Measurements from ENCODE around the gene NCAN.

Gene NCAN

DNA sequence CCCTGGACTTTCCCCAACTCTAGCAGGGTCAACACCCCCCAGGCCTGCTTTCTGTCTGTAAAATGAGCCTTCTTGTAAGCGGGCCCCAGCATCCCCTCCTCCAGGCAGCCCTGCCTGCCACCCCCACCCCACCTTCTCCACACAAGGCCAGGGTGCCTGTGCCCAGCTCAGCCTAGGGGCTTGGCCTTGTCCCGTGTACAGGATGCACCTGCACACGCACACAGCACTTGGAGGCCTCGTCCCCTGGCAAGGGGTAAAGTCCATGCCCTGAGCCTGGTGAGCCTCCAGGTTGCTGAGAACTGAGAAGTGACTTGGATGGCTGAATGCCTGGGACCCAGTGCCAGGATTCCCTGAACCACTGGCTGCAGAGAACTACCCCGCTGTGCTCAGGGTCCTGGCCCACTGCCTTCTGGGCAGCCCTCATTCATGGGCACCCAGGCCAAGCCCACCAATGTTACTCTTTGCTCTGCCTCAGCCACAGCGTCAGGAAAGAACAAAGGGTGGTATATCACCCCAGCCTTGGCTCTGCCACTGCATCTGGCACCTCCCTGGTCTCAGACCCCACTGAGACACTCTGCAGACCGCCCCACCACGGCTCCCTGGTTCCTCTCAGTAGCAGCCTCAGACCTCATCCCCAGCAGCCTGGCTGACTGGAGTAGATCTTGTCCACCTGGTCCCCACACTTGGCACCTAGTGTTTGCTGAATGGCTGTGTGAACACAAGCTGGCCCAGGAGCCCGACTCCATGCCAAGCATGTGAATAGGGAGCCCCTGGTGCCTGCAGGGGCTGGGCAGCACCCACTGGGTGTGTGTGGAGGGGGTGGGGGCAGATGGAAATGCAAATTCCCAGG, 63.2 kb downstream of the NCAN start:
- peaks cover 8% of the 10 kb centered on the region for H3K4me1 ChIP-seq (ENCODE audit: control insufficient read depth, insufficient read depth, low read length, unreplicated experiment)
- H3K36me3 ChIP-seq (ENCODE audit: insufficient read depth, low read length): no peaks in the 10 kb centered on the region
- no peak overlapping the region for H3K4me3 ChIP-seq (ENCODE audit: low read depth, low read length)
- no peak overlapping the region for H2AFZ ChIP-seq (ENCODE audit: low read length, unreplicated experiment)
- no peaks in the 10 kb centered on the region for H3K27me3 ChIP-seq (ENCODE audit: insufficient read depth, low read length)
- no peak overlapping the region for H3K27ac ChIP-seq (ENCODE audit: low read depth, low read length)
- H3K79me2 ChIP-seq (ENCODE audit: control insufficient read depth, insufficient read depth, low read length, unreplicated experiment): no peaks in the 10 kb centered on the region

DNA sequence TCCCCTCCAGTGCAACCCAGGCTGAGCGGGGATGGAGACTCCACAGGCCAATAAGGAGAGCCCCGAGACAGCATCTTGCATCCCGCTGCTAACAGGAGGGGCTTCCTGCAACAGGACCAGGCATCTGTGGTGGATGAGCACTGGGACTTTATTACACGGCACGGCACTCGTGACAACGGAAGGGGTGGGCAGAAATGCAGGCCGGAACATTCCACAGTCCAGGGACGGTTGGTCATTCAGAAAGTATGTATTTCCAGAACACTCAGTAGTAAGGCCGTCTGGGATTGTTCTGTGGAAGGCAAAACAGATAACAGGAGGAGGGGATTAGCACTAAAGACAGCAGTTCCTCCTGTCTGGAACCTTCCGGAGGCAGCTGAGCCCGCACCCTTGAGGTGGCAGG, 64.6 kb downstream of the NCAN start:
- Histone ChIP-seq H3K27ac (ENCODE audit: low read depth, low read length) (peak overlapping the region; percentile 32; the same call in 1 of the 2 replicates), H3K4me3 (ENCODE audit: low read depth, low read length) (no peak overlapping the region), H3K4me1 (ENCODE audit: control insufficient read depth, insufficient read depth, low read length, unreplicated experiment) (peaks cover 8% of the 10 kb centered on the region), H3K79me2 (ENCODE audit: control insufficient read depth, insufficient read depth, low read length, unreplicated experiment) (no peaks in the 10 kb centered on the region), H3K36me3 (ENCODE audit: insufficient read depth, low read length) (no peaks in the 10 kb centered on the region), H2AFZ (ENCODE audit: low read length, unreplicated experiment) (no peak overlapping the region), H3K27me3 (ENCODE audit: insufficient read depth, low read length) (no peaks in the 10 kb centered on the region)

DNA sequence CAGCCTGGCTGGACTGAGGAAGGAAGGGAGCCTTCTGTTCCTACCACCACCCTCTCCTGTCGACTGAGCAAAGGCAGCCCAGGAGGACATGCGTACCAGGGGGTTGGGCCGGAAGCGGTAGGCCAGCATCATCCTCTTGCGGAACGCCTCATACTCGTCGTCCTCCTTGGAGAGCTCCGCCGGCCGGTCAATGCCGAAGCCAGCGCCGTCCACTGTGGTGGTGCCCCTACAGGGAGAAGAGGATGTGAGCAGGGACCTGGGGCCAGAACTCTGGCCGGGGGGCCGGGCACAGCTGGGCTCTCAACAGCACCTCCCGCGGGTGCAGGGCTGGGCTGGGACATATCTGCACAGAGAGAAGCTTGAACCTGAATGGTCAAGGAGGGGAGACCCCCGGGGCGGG, 65.1 kb downstream of the NCAN start:
- H3K4me1 ChIP-seq (ENCODE audit: control insufficient read depth, insufficient read depth, low read length, unreplicated experiment): peaks cover 8% of the 10 kb centered on the region
- H3K79me2 ChIP-seq (ENCODE audit: control insufficient read depth, insufficient read depth, low read length, unreplicated experiment): no peaks in the 10 kb centered on the region
- H2AFZ ChIP-seq (ENCODE audit: low read length, unreplicated experiment): no peak overlapping the region
- no peaks in the 10 kb centered on the region for H3K36me3 ChIP-seq (ENCODE audit: insufficient read depth, low read length)
- H3K4me3 ChIP-seq (ENCODE audit: low read depth, low read length): no peak overlapping the region
- no peaks in the 10 kb centered on the region for H3K27me3 ChIP-seq (ENCODE audit: insufficient read depth, low read length)
- H3K27ac ChIP-seq (ENCODE audit: low read depth, low read length): peak overlapping the region; percentile 32; the same call in 1 of the 2 replicates

DNA sequence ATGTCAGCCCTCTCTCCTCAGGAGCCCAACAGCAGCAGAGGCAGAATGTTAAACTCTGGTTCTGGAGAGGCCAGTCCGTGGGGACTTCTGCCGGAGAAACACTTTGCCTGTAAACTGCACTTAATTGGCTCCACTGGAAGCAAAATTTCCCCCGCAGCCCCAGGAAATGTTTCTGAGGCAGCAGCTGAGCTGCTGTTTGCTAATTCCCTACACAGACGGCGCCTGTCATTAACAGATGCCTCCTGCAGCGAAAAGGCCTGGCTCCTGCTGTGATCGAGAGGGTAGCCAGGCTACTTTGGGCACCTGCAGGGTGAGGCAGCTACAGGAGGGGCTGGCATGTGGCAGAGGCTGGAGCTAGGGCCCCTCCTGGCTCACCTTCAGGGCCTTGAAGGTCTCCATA, 66.6 kb downstream of the NCAN start:
- no peak overlapping the region for H2AFZ ChIP-seq (ENCODE audit: low read length, unreplicated experiment)
- no peaks in the 10 kb centered on the region for H3K79me2 ChIP-seq (ENCODE audit: control insufficient read depth, insufficient read depth, low read length, unreplicated experiment)
- H3K4me3 ChIP-seq (ENCODE audit: low read depth, low read length): no peak overlapping the region
- H3K36me3 ChIP-seq (ENCODE audit: insufficient read depth, low read length): no peaks in the 10 kb centered on the region
- no peaks in the 10 kb centered on the region for H3K27me3 ChIP-seq (ENCODE audit: insufficient read depth, low read length)
- peaks cover 8% of the 10 kb centered on the region for H3K4me1 ChIP-seq (ENCODE audit: control insufficient read depth, insufficient read depth, low read length, unreplicated experiment)
- H3K27ac ChIP-seq (ENCODE audit: low read depth, low read length): no peak overlapping the region

DNA sequence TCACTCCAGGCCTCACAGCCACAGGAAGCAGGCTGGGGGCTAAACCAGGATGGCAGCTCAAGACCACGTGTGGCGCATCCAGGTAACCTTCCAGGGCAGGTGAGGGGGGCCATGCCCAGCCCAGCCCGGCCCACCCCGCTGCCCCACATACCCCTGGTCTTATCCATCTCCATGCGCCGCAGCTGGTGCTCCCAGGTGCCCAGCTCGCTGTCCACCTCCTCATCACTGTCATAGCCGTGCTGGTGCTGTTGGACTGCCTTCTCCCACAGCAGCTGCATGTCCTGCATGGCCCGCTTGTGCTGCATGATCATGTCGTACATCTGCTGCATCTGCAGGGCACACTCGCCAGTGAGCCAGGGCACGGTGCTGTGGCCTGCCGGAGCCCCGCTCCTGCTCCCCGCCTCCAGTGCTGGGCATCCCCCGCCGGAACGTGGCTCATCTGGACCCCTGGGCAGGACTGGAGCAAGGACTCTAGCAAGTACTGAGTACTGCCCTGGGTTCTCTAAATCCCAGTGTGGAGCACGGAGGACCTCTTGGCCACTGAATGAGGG, 67.4 kb downstream of the NCAN start:
- no peak overlapping the region for H2AFZ ChIP-seq (ENCODE audit: low read length, unreplicated experiment)
- no peaks in the 10 kb centered on the region for H3K79me2 ChIP-seq (ENCODE audit: control insufficient read depth, insufficient read depth, low read length, unreplicated experiment)
- H3K4me1 ChIP-seq (ENCODE audit: control insufficient read depth, insufficient read depth, low read length, unreplicated experiment): peaks cover 8% of the 10 kb centered on the region
- H3K36me3 ChIP-seq (ENCODE audit: insufficient read depth, low read length): no peaks in the 10 kb centered on the region
- no peak overlapping the region for H3K4me3 ChIP-seq (ENCODE audit: low read depth, low read length)
- no peaks in the 10 kb centered on the region for H3K27me3 ChIP-seq (ENCODE audit: insufficient read depth, low read length)
- no peak overlapping the region for H3K27ac ChIP-seq (ENCODE audit: low read depth, low read length)

DNA sequence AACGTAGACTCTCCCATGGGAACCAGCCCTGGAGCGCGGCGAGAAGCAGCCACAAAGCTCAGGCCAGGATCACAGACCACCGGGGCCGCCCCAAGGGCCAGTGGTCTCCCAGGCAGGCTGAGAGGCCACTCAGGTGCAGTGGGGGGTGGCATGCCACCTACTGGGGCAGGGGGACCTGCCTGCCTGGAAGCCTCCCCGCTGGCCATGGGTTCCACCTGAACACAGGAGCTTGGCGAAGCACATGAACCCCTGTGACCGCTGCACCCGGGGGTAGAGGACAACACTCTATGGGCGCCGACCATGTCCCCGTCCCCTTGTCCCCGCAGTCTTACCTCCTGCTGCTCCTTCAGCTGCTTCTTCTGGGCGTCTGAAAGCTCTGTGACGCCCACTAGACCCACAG, 68.1 kb downstream of the NCAN start:
- Histone ChIP-seq H3K4me3 (ENCODE audit: low read depth, low read length) (no peak overlapping the region), H3K4me1 (ENCODE audit: control insufficient read depth, insufficient read depth, low read length, unreplicated experiment) (peaks cover 8% of the 10 kb centered on the region), H3K27ac (ENCODE audit: low read depth, low read length) (no peak overlapping the region), H3K27me3 (ENCODE audit: insufficient read depth, low read length) (no peaks in the 10 kb centered on the region), H3K36me3 (ENCODE audit: insufficient read depth, low read length) (0 out of 2 replicates have a peak, but pooled peaks cover 2% of the 10 kb centered on the region), H3K79me2 (ENCODE audit: control insufficient read depth, insufficient read depth, low read length, unreplicated experiment) (no peaks in the 10 kb centered on the region), H2AFZ (ENCODE audit: low read length, unreplicated experiment) (no peak overlapping the region)

DNA sequence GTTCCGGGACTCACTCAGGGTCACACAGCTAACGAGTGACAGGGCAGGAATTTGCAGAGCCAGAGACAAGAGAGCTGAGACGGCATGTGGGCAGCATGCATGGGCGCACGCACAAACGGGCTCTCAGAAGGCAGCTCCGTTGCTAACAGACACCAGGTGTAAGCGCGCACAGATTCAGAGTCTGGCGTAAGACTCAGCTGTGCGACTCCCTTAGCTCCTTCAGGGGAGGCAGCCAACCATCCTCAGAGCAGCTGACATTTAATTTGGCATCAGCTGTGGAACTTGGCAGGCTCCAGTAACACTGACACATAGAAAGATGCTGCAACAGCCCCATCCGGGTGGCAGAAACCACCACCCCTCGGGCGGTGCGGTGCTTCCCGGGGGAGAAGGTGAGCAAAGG, 68.8 kb downstream of the NCAN start:
- Histone ChIP-seq H3K27ac (ENCODE audit: low read depth, low read length) (no peak overlapping the region), H3K79me2 (ENCODE audit: control insufficient read depth, insufficient read depth, low read length, unreplicated experiment) (no peaks in the 10 kb centered on the region), H3K36me3 (ENCODE audit: insufficient read depth, low read length) (0 out of 2 replicates have a peak, but pooled peaks cover 2% of the 10 kb centered on the region), H3K4me3 (ENCODE audit: low read depth, low read length) (no peak overlapping the region), H3K27me3 (ENCODE audit: insufficient read depth, low read length) (no peaks in the 10 kb centered on the region), H2AFZ (ENCODE audit: low read length, unreplicated experiment) (no peak overlapping the region), H3K4me1 (ENCODE audit: control insufficient read depth, insufficient read depth, low read length, unreplicated experiment) (peaks cover 8% of the 10 kb centered on the region)

DNA sequence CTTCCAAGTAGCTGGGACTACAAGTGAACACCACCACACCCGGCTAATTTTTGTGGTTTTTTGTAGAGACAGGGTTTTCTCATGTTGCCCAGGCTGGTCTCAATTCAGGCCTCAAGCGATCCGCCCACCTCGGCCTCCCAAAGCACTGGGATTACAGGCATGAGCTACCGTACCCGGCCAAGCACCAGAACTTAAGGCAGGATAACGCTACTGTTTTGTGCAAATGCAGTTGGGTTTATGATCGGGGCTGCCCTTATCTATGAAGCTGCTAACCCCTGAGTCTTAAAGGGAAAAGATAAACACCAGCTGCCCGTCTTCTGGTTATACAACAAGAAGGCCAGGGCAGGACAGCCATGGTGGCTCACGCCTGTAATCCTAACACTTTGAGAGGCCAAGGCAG, 73.9 kb downstream of the NCAN start:
- no peak overlapping the region for H3K27ac ChIP-seq (ENCODE audit: low read depth, low read length)
- no peaks in the 10 kb centered on the region for H3K79me2 ChIP-seq (ENCODE audit: control insufficient read depth, insufficient read depth, low read length, unreplicated experiment)
- no peak overlapping the region for H2AFZ ChIP-seq (ENCODE audit: low read length, unreplicated experiment)
- no peaks in the 10 kb centered on the region for H3K27me3 ChIP-seq (ENCODE audit: insufficient read depth, low read length)
- peaks cover 10% of the 10 kb centered on the region; the same call in 1 of the 2 replicates for H3K36me3 ChIP-seq (ENCODE audit: insufficient read depth, low read length)
- H3K4me1 ChIP-seq (ENCODE audit: control insufficient read depth, insufficient read depth, low read length, unreplicated experiment): no peaks in the 10 kb centered on the region
- H3K4me3 ChIP-seq (ENCODE audit: low read depth, low read length): no peak overlapping the region

DNA sequence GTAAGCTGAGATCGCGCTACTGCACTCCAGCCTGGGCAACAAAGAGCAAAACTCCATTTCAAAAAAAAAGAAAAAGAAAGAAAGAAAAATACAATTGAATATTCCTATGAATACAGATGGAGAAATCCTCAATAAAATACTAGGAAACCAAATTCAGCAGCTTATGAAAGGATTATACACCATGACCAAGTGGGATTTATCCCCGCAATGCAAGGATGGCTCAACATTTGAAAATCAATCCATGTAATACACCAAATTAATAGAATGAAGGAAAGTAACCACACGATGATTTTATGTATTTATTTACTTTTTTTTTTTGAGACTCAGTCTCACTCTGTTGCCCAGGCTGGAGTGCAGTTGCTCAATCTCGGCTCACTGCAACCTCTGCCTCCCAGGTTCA, 80.8 kb downstream of the NCAN start:
- Histone ChIP-seq H2AFZ (ENCODE audit: low read length, unreplicated experiment) (no peak overlapping the region), H3K27me3 (ENCODE audit: insufficient read depth, low read length) (no peaks in the 10 kb centered on the region), H3K4me3 (ENCODE audit: low read depth, low read length) (no peak overlapping the region), H3K79me2 (ENCODE audit: control insufficient read depth, insufficient read depth, low read length, unreplicated experiment) (no peaks in the 10 kb centered on the region), H3K4me1 (ENCODE audit: control insufficient read depth, insufficient read depth, low read length, unreplicated experiment) (no peaks in the 10 kb centered on the region), H3K27ac (ENCODE audit: low read depth, low read length) (no peak overlapping the region), H3K36me3 (ENCODE audit: insufficient read depth, low read length) (peaks cover 4% of the 10 kb centered on the region; the same call in 1 of the 2 replicates)

DNA sequence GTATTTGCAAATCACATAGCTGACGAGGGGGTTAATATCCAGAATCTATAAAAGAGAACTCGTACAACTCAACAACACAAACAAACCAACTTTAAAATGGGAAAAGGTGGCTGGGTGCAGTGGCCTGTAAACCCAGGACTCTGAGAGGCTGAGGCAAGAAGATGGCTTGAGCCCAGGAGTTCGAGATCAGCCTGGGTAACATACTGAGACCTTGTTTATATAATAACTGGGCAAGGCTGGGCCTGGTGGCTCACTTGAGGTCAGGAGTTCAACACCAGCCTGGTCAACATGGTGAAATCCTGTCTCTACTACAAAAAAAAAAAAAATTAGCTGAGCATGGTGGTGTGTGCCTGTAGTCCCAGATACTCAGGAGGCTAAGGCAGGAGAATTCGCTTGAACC, 83.2 kb downstream of the NCAN start:
- Histone ChIP-seq H2AFZ (ENCODE audit: low read length, unreplicated experiment) (no peak overlapping the region), H3K27ac (ENCODE audit: low read depth, low read length) (no peak overlapping the region), H3K4me3 (ENCODE audit: low read depth, low read length) (no peak overlapping the region), H3K27me3 (ENCODE audit: insufficient read depth, low read length) (no peaks in the 10 kb centered on the region), H3K4me1 (ENCODE audit: control insufficient read depth, insufficient read depth, low read length, unreplicated experiment) (no peaks in the 10 kb centered on the region), H3K79me2 (ENCODE audit: control insufficient read depth, insufficient read depth, low read length, unreplicated experiment) (no peaks in the 10 kb centered on the region), H3K36me3 (ENCODE audit: insufficient read depth, low read length) (peaks cover 4% of the 10 kb centered on the region; the same call in 1 of the 2 replicates)

Measured in ACC112 (cell line).